HG02943 (cell line): ENCODE results near the gene C16orf90.
"Not testable (repeated sequence)": the region's sequence is repeated elsewhere in the genome, so short reads cannot be mapped to it uniquely, and the experiment has no call there.

ENCODE experiments used
- ATAC-seq: cut with Tn5 transposase; IDR thresholded peaks from one replicate; pipeline ENCODE4 v1.9.1; 2021; ENCODE audit warnings: mild to moderate bottlenecking, low read depth, moderate library complexity; ENCODE audit not compliant: unreplicated experiment

C16orf90 gene

DNA sequence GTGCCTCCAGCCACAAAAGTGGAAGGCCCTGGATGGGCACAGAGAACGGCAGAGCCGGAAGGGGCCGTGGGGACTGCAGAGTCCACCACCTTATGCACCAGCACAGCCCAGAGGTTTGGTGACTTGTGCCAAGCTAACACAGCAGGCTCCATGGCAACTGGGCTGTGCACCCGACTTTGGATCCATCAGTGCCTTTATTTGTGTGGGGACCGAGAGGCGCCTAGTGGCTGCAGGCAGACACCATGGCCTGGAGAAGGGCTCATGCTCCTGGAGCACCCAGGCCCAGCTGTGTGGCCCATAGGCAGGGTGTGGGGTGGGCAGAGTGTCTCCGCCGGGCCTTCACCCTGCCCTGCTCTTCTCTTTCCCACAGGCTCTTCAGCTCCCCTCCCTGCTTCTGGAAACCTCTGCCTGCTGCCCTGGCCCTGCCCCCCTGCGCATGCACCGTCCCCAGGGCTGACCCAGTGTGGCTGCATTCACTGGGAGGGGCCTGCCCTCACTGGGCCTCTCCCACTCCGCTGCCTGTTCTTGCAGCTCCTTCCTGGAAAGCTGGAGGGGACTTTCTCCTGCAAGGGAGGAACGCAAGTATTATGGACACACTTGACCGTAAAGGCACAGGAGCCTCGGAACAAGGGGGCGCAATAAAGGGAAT, 10.1 kb downstream of the C16orf90 start:
- no peak for ATAC-seq

DNA sequence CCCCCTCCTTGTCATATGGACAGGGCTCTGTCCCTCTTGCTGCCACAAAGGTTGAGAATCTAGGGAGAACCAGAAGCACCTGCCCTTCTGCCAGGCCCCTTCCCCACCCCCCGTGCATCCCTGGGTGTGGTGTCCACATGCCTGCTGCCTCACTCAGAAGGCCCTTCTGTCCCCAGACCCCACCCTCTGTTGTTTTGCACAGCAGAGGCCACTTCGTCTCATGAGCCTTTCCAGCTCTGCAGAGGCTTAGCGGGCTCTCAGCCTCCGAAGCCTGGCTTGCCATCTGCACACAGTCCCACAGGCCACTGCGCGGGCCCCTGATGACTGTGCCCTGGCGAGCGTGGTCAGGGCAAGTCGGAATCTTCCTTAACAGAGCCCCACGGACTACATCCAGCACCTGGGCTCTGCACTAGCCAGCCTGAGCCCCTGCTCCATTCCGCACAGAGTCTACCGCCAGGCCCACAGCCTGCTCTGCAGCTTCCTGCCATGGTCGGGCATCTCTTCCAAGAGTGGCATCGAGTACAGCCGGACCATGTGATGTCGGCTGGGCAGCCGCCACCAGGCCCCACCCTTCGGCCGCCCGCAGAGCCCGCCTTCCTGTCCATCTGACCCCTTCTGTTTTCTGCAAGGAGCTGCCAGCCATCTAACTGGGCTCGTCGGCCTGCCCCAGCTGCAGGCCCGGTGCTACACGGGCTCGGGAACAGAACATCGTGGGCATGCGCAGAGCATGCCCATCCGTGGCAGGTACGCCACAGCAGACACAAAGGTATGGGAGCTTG, 10.8 kb downstream of the C16orf90 start:
- no peak for ATAC-seq

DNA sequence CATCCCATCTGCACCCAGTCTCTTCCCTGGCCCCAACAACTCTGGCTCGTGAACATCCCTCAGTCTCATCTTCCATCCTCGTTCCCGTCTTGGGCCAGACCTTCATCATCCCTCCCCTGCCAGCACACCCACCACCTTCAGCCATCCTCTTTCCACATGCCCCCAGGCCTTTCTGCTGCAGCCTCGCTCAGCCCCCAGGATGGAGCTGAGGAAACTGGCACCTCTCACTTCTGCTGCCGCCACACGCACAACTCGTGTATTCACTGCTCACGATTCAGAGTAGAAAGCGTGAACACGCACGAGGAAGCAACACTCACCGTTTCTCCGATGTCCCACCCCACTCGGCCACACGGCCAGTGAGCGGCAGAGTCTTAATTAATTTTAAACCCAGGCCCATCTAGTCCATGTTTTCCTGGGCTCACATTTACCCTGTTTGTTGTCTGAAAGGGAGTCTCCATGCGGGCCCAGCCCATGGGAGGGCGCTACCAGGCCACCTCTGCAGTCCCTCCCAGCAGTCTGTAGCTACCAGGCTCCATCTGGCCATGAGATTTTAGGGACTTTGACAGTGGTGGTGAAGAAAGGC, 12.5 kb downstream of the C16orf90 start:
- no peak for ATAC-seq

DNA sequence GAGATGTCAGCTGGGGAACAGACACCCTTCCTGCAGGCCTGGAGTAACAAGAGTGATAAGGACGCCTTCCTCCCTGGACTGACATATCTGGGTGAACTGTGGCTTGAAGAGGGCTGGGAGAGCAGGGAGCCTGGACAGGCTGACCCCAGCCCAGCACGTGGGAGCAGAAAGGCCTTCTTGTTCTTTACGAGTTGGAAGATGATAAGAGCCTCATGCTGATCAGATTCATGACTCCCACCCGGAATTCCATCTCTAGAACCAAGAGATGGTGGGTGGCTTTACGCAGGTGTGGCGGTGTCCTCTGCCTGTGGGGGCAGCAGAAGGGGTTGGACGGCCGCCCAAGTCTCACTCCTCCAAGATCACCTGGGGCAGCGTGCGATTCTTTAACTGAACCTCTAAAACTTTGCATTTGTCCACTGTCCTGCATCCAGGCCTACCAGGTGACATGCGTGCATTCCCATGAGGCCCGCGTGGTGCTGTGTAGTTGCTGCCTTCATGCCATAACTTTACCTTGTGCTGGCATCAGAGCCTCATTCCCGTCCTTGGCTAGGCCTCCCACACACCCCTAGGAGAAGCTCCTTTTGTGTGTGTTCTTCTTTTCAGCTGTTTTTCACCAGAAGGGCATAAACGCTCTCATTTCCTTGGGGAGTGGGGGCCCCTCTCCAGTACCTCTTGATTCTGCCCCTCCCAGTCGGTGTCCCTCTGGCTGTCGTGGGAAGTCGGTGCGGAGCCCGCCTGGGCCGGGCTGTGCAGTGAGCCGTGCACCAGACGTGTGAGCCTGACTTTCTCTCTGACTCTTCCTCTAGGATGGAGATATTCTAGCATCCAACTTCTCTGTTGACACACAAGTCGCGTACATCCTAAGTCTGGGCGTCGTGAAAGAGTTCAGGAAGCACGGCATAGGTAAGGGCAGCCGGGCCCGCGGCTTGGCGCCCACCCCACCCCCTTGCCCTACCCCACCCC, 13.3 kb downstream of the C16orf90 start:
- ATAC-seq: no peak

DNA sequence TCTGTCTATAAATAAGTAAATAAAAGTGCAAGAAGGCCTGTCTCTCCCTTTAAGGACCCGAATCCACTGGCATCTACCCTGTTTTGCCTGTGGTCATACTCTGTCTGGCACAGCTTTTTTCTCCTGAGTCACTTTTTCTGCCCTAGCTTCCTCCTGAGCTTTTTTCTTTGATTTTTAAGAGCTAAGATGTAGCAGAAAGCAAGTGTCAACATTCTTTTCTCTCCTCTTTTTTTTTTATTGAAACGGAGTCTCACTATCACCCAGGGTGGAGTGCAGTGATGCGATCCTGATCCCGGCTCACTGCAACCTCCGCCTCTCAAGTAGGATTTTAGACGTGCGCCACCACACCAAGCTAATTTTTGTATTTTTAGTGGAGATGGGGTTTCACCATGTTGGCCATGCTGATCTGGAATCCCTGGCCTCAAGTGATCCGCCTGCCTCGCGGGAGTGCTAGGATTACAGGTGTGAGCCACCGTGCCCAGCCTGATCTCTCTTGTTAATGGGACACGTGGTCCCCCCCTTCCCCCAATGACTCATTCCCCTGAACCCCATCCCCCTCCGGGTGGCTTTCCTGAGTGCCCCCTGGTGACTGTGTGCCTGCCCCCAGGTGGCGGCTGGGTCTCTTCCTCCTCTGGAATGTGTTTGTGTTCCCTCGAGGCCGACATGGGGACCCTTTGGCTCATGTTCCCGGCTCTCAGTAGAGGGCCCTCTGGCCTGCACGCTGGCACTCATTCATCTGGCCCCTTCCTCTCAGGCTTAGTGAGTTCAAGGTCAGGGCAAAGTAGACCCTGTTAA, 14.2 kb downstream of the C16orf90 start:
- no peak for ATAC-seq

DNA sequence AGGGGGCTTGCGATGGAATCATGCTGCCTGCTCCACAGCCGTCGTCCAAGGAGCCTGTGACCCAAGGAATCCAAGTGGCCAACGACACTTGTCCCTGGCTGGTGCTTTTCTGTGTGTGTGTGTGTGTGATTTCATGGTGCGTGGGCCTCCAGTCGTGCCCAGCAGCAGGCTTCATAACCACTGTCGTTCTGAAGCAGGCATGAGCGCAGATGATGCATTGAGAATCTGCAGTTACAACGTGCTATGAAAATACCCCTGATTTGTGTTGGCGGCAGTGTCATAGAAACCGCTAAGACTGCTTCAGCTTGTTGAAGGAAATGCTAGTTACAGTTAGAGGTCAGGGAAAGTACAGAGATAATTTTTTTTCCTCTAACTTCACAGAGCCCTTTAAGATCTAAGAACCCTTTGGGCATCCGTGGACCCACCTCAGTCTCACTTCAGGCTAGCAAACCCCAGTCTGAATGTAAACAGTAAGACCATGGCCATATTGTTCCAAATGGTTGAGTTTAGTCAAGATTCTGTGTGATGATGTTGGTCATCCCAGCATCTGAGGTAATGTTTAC, 15.6 kb downstream of the C16orf90 start:
- ATAC-seq: no peak

DNA sequence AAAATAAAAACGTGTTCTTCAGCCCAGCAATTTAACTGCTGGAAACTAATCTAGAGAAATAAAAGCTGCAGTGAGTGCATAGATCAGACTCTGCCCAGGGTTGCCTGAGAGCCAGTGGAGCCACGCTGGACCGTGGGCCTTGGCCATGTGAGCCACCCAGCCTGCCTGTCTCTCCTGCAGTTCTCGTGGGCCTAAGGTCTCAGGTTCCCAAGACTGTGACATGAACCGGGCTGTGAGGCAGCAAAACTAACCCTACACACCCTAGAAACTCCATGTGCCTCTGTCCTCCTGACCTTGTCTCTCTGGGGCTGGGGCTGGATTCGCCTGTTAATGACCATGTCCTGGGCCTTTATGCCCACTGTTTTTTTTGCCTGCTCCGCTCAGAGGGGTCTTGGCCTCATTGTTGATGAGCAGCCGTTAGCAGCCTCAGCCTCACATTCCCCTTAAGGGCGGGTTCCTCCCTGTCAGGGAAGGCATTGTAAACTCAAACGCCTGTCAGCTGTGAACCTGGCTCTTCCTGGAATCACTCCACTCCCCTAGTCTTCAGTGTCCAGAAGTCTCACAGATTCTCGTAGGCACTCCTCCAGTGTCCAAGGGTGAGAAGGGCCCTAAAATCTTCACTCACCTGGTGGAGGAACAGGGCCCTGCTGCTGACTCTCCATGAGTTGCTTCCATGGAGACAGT, 16.9 kb downstream of the C16orf90 start:
- ATAC-seq: no peak

DNA sequence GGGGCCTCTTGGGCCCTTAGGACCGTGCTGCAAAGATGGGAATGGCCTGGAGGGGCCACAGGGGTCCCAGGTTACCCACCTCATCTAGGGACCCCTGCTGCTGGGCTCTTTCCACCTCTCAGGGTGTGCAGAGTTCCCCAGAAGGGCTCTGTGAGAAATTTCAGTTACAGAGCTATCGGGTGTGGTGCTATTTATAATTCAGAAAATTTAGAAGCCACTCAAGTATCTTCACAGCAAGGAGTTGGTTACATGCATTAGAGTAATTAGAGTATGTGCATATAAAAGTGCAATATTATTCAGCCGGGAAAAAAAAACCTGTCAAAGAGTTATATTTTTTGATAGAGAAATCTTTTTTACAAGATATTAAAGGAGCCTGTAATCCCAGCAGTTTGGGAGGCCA, 18.9 kb downstream of the C16orf90 start:
- no peak for ATAC-seq

DNA sequence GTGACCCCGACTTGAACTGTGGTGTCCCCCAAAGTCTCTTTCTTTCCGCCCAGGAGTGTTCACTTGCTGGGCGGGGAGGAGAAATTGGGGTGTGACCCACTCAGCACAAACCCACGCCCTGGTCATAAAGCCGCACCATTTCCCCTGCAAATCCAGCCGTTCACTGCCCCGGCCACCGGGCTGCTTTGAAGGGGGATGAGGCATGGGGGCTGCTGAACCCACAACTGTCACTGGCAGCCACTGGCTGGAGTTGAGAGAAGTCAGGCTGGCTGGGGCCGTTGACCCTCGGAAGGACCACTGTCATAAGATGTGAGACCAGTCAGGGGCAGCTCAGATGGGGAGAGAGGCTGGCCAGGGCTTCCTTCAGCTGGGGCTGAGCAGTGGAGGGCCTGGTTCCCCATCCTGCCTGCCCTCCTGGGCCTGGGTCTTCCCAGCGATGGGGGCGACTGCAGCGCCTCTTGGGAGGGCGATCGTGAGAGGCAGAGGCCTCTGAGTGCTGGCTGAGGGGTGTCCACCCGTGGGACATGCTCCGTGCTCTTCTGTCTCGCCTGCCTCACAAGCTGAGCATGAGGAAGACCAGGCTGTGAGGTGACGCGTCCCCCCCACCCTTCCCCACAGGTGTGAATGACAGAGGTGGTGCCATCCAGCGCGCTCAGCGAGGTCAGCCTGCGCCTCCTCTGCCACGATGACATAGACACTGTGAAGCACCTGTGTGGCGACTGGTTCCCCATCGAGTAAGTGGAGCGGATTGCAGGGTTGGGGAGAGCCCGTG, 19.5 kb downstream of the C16orf90 start:
- no peak for ATAC-seq

DNA sequence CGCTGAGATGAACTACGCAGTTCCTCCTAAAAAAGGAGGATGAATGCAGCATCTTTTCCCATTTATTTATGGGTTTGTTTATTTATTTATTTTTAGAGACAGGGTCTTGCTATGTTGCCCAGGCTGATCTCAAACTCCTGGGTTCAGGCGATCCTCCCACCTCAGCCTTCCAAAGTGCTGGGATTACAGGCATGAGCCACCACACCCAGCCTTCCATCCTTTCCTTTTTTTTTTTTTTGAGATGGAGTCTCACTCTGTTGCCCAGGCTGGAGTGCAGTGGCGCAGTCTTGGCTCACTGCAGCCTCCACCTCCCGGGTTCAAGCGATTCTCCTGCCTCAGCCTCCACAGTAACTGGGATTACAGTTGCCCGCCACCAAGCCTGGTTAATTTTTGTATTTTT, 20.4 kb downstream of the C16orf90 start:
- ATAC-seq: not testable (repeated sequence)

DNA sequence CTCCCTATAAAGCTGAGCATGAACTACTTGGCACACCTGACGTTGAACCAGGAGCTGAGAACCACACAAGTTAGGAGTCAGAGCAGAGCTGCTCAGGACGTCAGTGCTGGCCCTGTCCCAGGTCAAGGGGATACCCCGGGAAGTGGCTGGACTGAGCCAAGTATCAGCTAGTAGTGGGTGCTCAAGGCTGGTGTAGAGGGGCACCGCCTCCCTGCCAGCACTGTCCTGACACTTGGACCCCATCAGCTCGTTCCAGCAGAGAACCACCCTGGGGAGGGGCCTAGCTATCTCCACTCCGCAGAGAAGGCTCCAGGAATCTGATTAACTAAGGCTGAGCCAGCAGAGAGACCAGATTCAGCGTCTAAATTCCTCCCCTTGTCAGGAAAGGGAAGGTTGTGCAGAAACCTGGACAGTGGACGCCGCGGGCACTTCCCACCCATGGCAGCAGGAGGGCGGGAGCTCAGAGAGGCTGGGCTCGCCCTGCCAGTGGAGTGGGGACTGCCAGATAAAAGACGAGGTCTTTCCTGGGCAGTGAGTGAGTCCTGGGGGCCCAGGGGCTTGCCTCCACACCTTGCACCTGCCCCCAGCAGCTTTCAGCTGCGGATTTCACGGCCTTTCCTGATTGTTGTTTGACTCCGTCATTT, 21.0 kb downstream of the C16orf90 start:
- ATAC-seq: no peak

DNA sequence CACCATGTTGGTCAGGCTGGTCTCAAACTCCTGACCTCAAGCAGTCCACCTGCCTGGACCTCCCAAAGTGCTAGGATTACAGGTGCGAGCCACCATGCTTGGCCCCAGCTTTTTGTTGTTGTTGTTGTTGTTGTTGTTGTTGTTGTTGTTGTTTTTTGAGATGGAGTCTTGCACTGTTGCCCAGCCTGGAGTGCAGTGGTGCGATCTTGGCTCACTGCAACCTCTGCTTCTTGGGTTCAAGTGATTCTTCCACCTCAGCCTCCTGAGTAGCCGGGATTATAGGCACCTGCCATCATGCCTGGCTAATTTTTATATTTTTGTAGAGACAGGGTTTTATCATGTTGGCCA, 21.7 kb downstream of the C16orf90 start:
- ATAC-seq: not testable (repeated sequence)

DNA sequence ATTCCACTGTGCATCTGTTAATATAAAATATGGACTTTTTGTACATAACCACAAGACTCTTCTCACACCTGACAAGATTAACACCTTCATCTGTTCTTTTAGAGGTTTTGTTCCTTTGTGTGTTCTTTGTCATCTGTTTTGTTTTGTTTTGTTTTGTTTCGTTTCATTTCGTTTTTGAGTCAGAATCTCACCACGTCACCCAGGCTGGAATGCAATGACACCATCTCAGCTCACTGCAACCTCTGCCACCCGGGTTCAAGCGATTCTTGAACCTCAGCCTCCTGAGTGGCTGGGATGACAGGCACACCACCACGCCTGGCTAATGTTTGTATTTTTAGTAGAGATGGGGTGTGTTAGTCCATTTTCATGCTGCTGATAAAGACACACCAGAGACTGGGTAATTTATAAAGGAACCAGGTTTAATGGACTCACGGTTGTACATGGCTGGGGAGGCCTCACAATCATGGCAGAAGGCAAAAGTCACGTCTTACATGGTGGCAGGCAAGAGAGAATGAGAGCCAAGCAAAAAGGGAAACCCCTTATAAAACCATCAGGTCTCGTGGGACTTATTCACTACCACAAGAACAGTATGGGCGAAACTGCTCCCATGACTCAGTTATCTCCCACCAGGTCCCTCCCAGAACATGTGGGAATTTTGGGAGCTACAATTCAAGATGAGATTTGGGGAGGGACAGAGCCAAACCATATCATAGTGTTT, 22.3 kb downstream of the C16orf90 start:
- no peak for ATAC-seq

DNA sequence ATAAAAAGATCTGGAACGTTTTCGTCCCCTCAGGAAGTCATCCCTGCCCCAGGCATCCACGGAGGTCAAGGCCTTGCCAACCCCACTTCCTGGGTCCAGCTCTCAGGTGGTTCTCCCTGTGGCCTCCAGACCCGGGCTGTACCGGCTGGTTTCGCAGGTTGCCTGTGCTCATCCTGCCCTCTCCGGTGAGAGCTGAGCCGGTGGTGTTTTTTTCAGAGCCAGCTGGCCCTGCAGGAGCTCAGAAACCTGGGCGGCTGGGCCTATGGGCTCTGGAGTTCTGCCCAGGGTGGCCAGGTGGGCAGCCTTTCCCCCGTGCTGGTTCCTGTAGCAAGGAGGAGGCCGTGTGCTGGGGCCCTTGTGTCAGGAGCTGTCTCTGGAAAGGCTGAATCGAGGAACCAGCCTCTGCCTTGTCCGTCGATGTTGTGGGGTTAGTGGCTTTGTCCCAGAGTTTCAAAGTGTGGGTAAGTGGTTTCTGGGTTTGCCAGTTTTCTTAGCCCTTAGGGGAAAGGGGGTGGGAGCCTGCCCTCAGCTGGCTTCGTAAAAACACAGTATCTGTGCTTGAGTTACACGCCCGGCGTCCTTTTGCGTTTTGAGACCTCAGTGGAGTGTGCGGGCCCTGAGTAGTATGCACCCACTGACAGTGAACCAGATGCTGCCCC, 23.6 kb downstream of the C16orf90 start:
- no peak for ATAC-seq

DNA sequence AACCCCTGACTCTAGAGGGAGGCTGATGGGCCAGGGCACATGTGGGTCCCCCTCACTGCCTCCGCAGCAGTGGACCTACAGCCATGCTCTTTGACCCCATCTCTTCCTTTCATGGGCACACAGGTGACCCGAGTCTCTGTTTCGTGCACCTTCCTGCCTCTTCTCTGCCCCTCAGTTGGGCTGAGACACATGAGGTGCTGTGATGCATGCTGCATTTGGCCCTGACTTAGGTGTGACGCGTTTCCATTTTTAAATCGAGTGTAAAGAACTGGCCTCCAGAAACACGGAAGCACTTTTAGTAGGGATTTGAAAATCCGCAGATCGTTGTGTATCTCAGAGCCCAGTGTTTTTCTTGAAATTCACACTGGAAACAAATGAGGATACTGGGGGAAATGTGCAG, 24.6 kb downstream of the C16orf90 start:
- ATAC-seq: no peak

DNA sequence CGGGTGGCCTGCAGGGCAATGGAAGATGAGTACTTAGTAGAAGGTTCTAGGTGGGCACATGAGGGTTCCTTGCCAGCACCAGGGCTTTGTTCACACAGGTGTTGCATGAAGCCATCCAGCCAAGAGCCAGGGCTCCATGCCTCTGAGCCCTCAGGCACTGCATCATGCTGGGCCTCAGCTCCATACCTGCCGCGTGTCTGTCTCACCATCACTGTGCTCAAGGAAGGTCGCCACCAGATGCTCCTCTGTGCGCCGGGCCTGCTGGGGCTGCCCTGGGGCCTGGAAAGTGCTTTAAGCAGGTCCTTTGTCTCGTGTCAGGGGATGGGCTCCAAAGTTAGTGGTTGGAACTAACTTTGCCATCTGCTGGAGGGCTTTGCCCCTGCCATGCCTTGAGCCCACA, 25.6 kb downstream of the C16orf90 start:
- no peak for ATAC-seq

DNA sequence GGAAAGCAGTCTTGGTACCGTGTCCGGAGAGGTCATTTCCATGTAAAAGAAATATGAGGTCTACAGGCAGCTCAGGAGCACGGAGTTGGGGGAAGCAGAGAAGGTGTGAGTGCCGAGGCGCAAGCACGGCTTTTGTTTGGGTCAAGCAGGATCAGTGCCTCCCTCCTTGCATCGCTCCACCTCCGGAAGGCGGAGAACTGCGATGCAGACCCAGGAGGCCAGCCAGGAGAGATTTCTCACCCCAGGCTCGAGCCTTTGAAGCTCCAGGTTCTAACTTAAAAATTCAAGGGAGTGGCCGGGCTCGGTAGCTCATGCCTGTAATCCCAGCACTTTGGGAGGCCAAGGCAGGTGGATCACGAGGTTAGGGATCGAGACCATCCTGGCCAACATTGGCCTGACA, 26.8 kb downstream of the C16orf90 start:
- ATAC-seq: no peak
